NOMO-1 treated with DMSO at 0.1 percent for 48 hours (cell line): ENCODE data around the gene FGA.
"Not testable (repeated sequence)": the region's sequence is repeated elsewhere in the genome, so short reads cannot be mapped to it uniquely, and the experiment has no call there.

ENCODE experiments used
- DNase-seq: peaks from one replicate; lab custom pipeline; 2025; ENCODE audit not compliant: unreplicated experiment; lab: John Stamatoyannopoulos, UW

FGA gene

GRCh38 chr4:154608361-154609252, 18.1 kb upstream of the FGA start:
- DNase-seq = no peak

GRCh38 chr4:154606728-154607723, 16.5 kb upstream of the FGA start:
- no peak for DNase-seq

GRCh38 chr4:154604696-154605200, 14.2 kb upstream of the FGA start:
- no peak for DNase-seq

- DNase-seq = no peak
Observed at GRCh38 chr4:154603033-154603943, 12.7 kb upstream of the FGA start.

GRCh38 chr4:154602404-154603020, 12.0 kb upstream of the FGA start:
- DNase-seq = no peak

GRCh38 chr4:154597798-154598774, 7.5 kb upstream of the FGA start:
- DNase-seq = no peak

GRCh38 chr4:154597281-154597680, 6.7 kb upstream of the FGA start:
- not testable (repeated sequence) for DNase-seq

GRCh38 chr4:154595807-154596206, 5.3 kb upstream of the FGA start:
- DNase-seq = no peak

- DNase-seq = not testable (repeated sequence)
Observed at GRCh38 chr4:154594343-154594742, 3.8 kb upstream of the FGA start.

GRCh38 chr4:154593868-154594267, 3.3 kb upstream of the FGA start:
- DNase-seq = no peak

GRCh38 chr4:154591890-154592289, 1.3 kb upstream of the FGA start:
- no peak for DNase-seq

- no peak for DNase-seq
Observed at GRCh38 chr4:154589296-154590197, 995 bp downstream of the FGA start.

GRCh38 chr4:154588198-154588597, 2.3 kb downstream of the FGA start:
- DNase-seq = no peak

- DNase-seq = no peak
Observed at GRCh38 chr4:154586296-154587033, 4.1 kb downstream of the FGA start.

- no peak for DNase-seq
Observed at GRCh38 chr4:154585369-154586018, 5.0 kb downstream of the FGA start.

- no peak for DNase-seq
Observed at GRCh38 chr4:154584259-154584658, 6.3 kb downstream of the FGA start.

GRCh38 chr4:154583677-154584076, 6.9 kb downstream of the FGA start:
- DNase-seq = no peak
